HEK293T (cell line): Measurements from ENCODE around the gene ZDHHC7.

Experiments used
- ARNT ChIP-seq: fragments of 450-650 bp; IDR thresholded peaks from 2 replicates; pipeline ENCODE4 v1.6.1; 2017; ENCODE audit warnings: mild to moderate bottlenecking
- BHLHE40 ChIP-seq: fragments of 450-650 bp; IDR thresholded peaks from 2 replicates; pipeline ENCODE4 v1.6.1; 2016; ENCODE audit warnings: mild to moderate bottlenecking, moderate library complexity, borderline replicate concordance
- CTBP1 ChIP-seq: fragments of 450-650 bp; IDR thresholded peaks from 2 replicates; pipeline ENCODE4 v1.6.1; 2016; ENCODE audit warnings: borderline replicate concordance
- ELF4 ChIP-seq: fragments of 450-650 bp; IDR thresholded peaks from 2 replicates; pipeline ENCODE4 v1.6.1; 2017; ENCODE audit warnings: antibody characterized with exemption
- FOXA1 ChIP-seq: fragments of 450-650 bp; IDR thresholded peaks from 2 replicates; pipeline ENCODE4 v1.6.1; 2016; ENCODE audit warnings: mild to moderate bottlenecking
- FOXK2 ChIP-seq: fragments of 450-650 bp; IDR thresholded peaks from 2 replicates; pipeline ENCODE4 v1.6.1; 2016; ENCODE audit warnings: mild to moderate bottlenecking
- FOXM1 ChIP-seq: fragments of 450-650 bp; IDR thresholded peaks from 2 replicates; pipeline ENCODE4 v1.6.1; 2017; ENCODE audit warnings: mild to moderate bottlenecking, borderline replicate concordance
- L3MBTL2 ChIP-seq: fragments of 450-650 bp; conservative IDR thresholded peaks from 2 replicates; pipeline ENCODE4 v1.6.1; 2016; ENCODE audit warnings: mild to moderate bottlenecking
- LEF1 ChIP-seq: fragments of 450-650 bp; IDR thresholded peaks from 2 replicates; pipeline ENCODE4 v1.6.1; 2017; ENCODE audit warnings: mild to moderate bottlenecking, borderline replicate concordance
- NFRKB ChIP-seq: fragments of 450-650 bp; IDR thresholded peaks from 2 replicates; pipeline ENCODE4 v1.6.1; 2016; ENCODE audit warnings: mild to moderate bottlenecking, moderate library complexity
- SP1 ChIP-seq: fragments of 450-650 bp; IDR thresholded peaks from 2 replicates; pipeline ENCODE4 v1.6.1; 2017
- SUZ12 ChIP-seq: fragments of 450-650 bp; IDR thresholded peaks from 2 replicates; pipeline ENCODE4 v1.6.1; 2016; ENCODE audit warnings: mild to moderate bottlenecking
- TARDBP ChIP-seq: fragments of 450-650 bp; IDR thresholded peaks from 2 replicates; pipeline ENCODE4 v1.6.1; 2016
- ZNF384 ChIP-seq: fragments of 450-650 bp; IDR thresholded peaks from 2 replicates; pipeline ENCODE4 v1.6.1; 2016

DNA sequence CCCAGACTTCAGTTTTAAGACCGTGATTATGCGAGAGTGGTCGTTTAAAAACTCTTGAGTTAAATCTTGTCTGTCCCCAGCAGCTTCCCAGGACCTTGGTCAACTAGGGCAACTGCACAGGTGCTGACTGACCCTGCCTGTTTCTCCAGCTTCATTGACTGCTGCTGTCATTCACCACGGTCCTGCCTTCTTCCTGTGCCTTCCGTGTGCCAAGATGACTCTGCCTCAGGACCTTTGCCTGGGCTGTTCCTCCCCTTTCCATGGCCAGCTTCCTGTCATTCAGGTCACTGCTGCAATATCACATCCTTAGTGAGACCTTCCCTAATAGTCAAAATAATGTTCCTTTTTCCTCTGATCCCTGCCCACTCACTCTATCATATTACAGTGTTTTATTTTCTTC lies 20.1 kb upstream of the ZDHHC7 start:
- TF ChIP-seq L3MBTL2 (no peak), SUZ12 (no peak), NFRKB (no peak), ARNT (no peak), TARDBP (no peak), FOXK2 (no peak), SP1 (no peak), ELF4 (no peak), BHLHE40 (no peak), FOXM1 (no peak), CTBP1 (no peak), ZNF384 (no peak), LEF1 (no peak), FOXA1 (no peak)
